Gastrocnemius medialis (tissue), 4 donors: ENCODE measurements around the gene AAR2. TPM values are rescaled to one million over a fixed set of nuclear protein-coding genes. Genes with fewer than 3 reads are reported as not detected.

ENCODE experiments used
- ATAC-seq, 2 donors: fragments of 150-250 bp; one replicate each; pipeline ENCODE4 v1.9.1; 2016
- DNase-seq, 2 donors: peaks; one replicate each; pipeline ENCODE4 v3.0.0-alpha.2; 2019
- H3K27ac ChIP-seq, 4 donors: fragments of 200-600 bp; sonication (generic); 1 replicate in 1 of 4; 2 replicates in 3 of 4; pipeline ENCODE4 v1.5.1; 2016 to 2018; ENCODE audit warnings: mild to moderate bottlenecking in 2 of 4, moderate library complexity in 1 of 4
- H3K27me3 ChIP-seq, 3 donors: fragments of 200-600 bp; sonication (generic) in 2 of 3; 1 replicate in 1 of 3; 2 replicates in 2 of 3; pipeline versions ENCODE4 v1.5.1 to v1.6.0; 2016 to 2019; ENCODE audit warnings: mild to moderate bottlenecking in 1 of 3, moderate library complexity in 1 of 3
- H3K36me3 ChIP-seq, 2 donors: fragments of 200-600 bp; sonication (generic) in 1 of 2; one replicate each; pipeline ENCODE4 v1.5.1; 2017 to 2018
- H3K4me1 ChIP-seq, 2 donors: fragments of 200-600 bp; sonication (generic) in 1 of 2; one replicate each; pipeline ENCODE4 v1.5.1; 2016 to 2017; ENCODE audit warnings: mild to moderate bottlenecking in 2 of 2
- H3K4me3 ChIP-seq, 4 donors: fragments of 200-600 bp; sonication (generic) in 3 of 4; 1 replicate in 1 of 4; 2 replicates in 3 of 4; pipeline ENCODE4 v1.5.1; 2016 to 2019; ENCODE audit warnings: mild to moderate bottlenecking in 2 of 4
- H3K9me3 ChIP-seq, 3 donors: fragments of 200-600 bp; sonication (generic) in 2 of 3; 1 replicate in 1 of 3; 2 replicates in 2 of 3; pipeline ENCODE4 v1.5.1; 2016 to 2019
- POLR2A ChIP-seq, 2 donors: fragments of 450-650 bp; IDR thresholded peaks; one replicate each; pipeline ENCODE4 v1.6.1; 2017; ENCODE audit warnings: antibody characterized with exemption in 2 of 2, mild to moderate bottlenecking in 2 of 2, moderate library complexity in 2 of 2
- in situ Hi-C, 4 donors: fragments of 200-750 bp; cut with MboI; loops; one replicate each; pipeline versions ENCODE4 v1.15.0 to v1.8.0; 2017; ENCODE audit warnings: low sequenced_read_pairs in 4 of 4
- intact Hi-C: fragments of 100-400 bp; cut with DNase I; formaldehyde crosslinking; loops from one replicate; pipeline ENCODE4 v1.15.1; 2023; ENCODE audit warnings: low total_unique reads
- total RNA-seq, 4 donors: library from RNA; depleted of rRNA; stranded (reverse); fragments of >200 nt; gene quantifications; one replicate each; pipeline versions ENCODE4 v1.1.0 to v1.2.3, GENCODE V29; 2016
- TF ChIP-seq, protein P1 (sequence below), 5 experiments: fragments of 450-650 bp in 3 of 5; fragments of 200-600 bp in 2 of 5; sonication (generic) in 2 of 5; IDR thresholded peaks in 4 of 5; conservative IDR thresholded peaks in 1 of 5; 1 replicate in 4 of 5; 2 replicates in 1 of 5; pipeline ENCODE4 v1.5.1; 2016 to 2019; ENCODE audit warnings: antibody characterized with exemption in 5 of 5, mild to moderate bottlenecking in 3 of 5, moderate library complexity in 3 of 5

AAR2 gene, protein sequence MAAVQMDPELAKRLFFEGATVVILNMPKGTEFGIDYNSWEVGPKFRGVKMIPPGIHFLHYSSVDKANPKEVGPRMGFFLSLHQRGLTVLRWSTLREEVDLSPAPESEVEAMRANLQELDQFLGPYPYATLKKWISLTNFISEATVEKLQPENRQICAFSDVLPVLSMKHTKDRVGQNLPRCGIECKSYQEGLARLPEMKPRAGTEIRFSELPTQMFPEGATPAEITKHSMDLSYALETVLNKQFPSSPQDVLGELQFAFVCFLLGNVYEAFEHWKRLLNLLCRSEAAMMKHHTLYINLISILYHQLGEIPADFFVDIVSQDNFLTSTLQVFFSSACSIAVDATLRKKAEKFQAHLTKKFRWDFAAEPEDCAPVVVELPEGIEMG
- 10 to 100 TPM; 18.7 to 24.4 (median 21.2) TPM for total RNA-seq

DNA sequence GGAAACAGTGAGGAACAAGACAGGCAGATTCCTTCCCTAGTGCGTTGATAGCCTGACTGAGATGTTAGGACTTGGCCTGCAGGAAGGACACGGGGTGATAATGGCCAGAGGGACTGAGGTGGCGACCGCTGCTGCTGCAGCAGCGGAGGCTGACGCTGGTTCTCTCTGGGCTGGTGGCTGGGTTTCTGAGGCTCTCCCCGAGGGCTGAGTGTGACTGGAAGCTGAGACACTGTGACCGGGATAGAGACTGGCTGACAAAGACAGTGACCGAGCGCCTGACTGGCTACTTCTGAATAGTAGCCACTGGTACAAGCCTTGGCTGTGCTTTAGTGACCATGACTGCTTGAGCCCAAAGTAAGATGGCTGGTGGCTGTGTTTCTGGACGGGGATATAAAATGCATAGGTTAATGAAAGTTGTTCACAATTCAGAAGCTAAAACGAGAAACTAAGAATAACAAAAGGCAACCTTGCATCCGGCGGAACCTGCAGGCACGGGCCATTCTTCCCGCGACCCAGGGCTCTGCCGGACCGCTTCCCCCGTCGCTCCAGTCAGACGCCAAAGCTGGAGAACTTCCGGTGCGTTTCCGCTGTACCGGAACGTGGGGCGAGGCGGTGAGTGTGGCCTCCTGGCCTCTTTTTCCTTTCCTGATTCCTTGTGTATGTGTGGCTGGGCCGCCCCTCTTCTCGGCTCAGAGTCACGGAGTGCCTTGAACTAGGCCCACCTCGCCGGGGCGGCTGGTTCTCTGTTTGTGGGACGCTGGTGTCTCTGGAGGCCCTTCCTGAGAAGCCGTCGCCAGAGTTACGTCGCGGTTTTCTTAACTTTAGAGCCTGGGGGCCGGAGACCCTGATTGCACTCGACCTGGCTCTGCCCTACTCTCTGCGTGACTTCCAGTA is at the start of gene AAR2:
TSS of gene AAR2 (plus strand) at position 587 of the 894 bp plus-strand sequence. CDS start 3,391 bp downstream, outside the sequence.
- Histone ChIP-seq H3K27ac (peak within 1 kb of the TSS; percentile 75 to 90 (median 84)), H3K4me3 (peak within 1 kb of the TSS; percentile 73 to 90 (median 79)), H3K9me3 (no peaks in the 10 kb centered on the region), H3K4me1 (peaks cover 17 to 22% of the 10 kb centered on the region in 2 donors), H3K36me3 (peaks cover 0 to 14% of the 10 kb centered on the region in 2 donors), H3K27me3 (no peaks in the 10 kb centered on the region)
- TF ChIP-seq POLR2A (IDR thresholded peaks at IDR 0.05) = peak in 1 of 2 donors; percentile 62
- TF ChIP-seq, protein P1, sequence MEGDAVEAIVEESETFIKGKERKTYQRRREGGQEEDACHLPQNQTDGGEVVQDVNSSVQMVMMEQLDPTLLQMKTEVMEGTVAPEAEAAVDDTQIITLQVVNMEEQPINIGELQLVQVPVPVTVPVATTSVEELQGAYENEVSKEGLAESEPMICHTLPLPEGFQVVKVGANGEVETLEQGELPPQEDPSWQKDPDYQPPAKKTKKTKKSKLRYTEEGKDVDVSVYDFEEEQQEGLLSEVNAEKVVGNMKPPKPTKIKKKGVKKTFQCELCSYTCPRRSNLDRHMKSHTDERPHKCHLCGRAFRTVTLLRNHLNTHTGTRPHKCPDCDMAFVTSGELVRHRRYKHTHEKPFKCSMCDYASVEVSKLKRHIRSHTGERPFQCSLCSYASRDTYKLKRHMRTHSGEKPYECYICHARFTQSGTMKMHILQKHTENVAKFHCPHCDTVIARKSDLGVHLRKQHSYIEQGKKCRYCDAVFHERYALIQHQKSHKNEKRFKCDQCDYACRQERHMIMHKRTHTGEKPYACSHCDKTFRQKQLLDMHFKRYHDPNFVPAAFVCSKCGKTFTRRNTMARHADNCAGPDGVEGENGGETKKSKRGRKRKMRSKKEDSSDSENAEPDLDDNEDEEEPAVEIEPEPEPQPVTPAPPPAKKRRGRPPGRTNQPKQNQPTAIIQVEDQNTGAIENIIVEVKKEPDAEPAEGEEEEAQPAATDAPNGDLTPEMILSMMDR (IDR thresholded peaks at IDR 0.05 in 4 of 5, conservative IDR thresholded peaks at IDR 0.05 in 1 of 5) = no peak
- peak; percentile 58 to 67 for DNase-seq
- ATAC-seq = peak; percentile 95 to 96
- in situ Hi-C loops = no loop called here
- intact Hi-C loops = loop anchor here (1.0 kb wide), 1 partner anchor 369 kb away; the partner anchor contains the start of gene RAB5IF

DNA sequence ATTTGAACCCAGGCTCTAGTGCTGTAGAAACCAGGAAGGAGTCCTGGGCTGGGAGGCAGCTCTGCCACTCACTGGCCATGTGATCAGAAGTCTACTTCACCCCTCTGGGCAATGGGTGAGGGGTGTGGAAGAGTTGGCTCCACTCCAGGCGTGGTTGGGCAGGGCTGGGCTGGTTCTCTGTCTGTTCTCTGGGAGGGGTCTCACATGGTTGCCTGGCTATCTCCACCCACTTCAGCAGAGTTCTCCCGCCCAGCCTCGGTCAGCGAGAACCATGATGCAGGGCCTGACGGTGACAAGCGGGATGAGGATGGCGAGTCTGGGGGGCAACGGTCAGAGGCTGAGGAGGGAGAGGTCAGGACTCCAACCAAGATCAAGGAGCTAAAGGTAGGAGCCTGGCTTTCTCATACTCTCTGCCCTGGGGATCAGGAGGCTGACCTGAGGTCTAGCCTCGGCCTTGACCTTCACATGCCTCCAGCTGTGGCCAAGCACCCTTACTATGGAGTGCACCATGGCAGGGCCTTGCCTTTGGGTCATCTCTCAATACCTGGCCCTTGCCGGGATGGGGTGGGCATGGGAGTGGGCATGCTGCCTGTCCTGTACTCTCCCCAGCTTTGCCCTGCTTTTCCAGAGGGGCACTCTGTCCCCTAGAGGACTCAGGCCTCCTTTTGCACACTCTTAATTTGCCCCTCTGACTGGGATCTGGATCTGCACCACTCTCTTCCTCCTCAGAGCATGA is 42.1 kb upstream of the AAR2 start:
- Histone ChIP-seq H3K9me3 (no peaks in the 10 kb centered on the region), H3K4me3 (no peak overlapping the region), H3K27me3 (no peaks in the 10 kb centered on the region), H3K4me1 (no peaks in the 10 kb centered on the region), H3K27ac (no peak overlapping the region), H3K36me3 (no peaks in the 10 kb centered on the region)
- intact Hi-C loops (no loop called here), in situ Hi-C loops (no loop called here)
- ATAC-seq (no peak), DNase-seq (no peak)
- no peak for TF ChIP-seq POLR2A (IDR thresholded peaks at IDR 0.05)
- TF ChIP-seq, protein P1 (IDR thresholded peaks at IDR 0.05 in 4 of 5, conservative IDR thresholded peaks at IDR 0.05 in 1 of 5) = no peak

DNA sequence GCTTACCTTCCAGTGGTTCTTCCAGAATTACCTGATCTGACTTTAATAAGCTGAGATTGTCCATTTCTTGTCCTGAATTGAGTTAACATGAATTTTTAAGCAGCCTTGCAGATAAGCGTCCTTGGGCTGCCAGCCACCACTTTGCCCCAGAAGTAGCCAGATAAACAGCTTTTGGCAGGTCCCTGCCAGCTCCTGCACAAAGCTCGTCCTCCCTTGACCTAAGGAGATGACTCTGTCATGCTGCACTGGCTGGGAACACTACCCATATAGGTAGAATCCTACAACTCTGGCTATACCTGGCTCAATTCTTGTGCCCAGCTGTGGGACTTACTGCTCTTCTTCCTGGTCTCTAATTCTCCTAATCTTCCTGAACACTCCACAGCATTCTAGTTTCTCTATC is 39.6 kb upstream of the AAR2 start:
- TF ChIP-seq POLR2A (IDR thresholded peaks at IDR 0.05) = no peak
- TF ChIP-seq, protein P1 (IDR thresholded peaks at IDR 0.05 in 4 of 5, conservative IDR thresholded peaks at IDR 0.05 in 1 of 5) = no peak
- no peaks in the 10 kb centered on the region for H3K36me3 ChIP-seq
- H3K4me1 ChIP-seq = no peaks in the 10 kb centered on the region
- DNase-seq = no peak
- H3K27me3 ChIP-seq = no peaks in the 10 kb centered on the region
- no peaks in the 10 kb centered on the region for H3K9me3 ChIP-seq
- H3K27ac ChIP-seq = no peak overlapping the region
- no peak for ATAC-seq
- no peak overlapping the region for H3K4me3 ChIP-seq
- in situ Hi-C loops (no loop called here), intact Hi-C loops (loop anchor here (5.0 kb wide), 1 partner anchor 204 kb away; no protein-coding TSS in a partner anchor)

DNA sequence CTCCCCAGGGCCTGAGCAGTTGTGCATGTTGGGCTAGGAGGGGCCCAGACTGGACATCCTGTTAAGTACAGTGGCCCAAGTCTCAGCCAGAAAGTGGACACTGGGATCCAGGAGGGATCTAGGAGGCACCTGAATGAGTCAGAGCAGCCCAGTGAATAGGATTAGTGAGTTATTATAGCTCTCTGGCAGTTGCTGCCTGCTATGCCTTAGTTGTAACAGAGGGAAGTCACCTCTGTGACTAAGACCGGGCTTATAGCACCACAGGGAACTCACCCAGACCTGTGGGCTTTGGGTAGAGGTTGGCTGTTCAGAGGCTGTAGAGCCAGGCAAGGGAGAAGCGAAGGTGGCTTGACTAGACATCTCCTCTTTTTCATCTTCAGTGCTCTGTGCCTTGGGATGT is 39.0 kb upstream of the AAR2 start:
- H3K27me3 ChIP-seq = no peaks in the 10 kb centered on the region
- no peaks in the 10 kb centered on the region for H3K4me1 ChIP-seq
- no peak overlapping the region for H3K4me3 ChIP-seq
- no peak overlapping the region for H3K27ac ChIP-seq
- in situ Hi-C loops (no loop called here), intact Hi-C loops (loop anchor here (5.0 kb wide), 1 partner anchor 205 kb away; no protein-coding TSS in a partner anchor)
- no peaks in the 10 kb centered on the region for H3K36me3 ChIP-seq
- TF ChIP-seq POLR2A (IDR thresholded peaks at IDR 0.05) = no peak
- TF ChIP-seq, protein P1 (IDR thresholded peaks at IDR 0.05 in 4 of 5, conservative IDR thresholded peaks at IDR 0.05 in 1 of 5) = no peak
- DNase-seq (no peak), ATAC-seq (no peak)
- no peaks in the 10 kb centered on the region for H3K9me3 ChIP-seq
